Coronary artery (tissue), 2 donors: ENCODE measurements around the gene PADI1.

Source experiments
- DNase-seq: peaks from one replicate; pipeline ENCODE4 v3.0.0-alpha.2; 2017; ENCODE audit warnings: low spot score
- H3K27ac ChIP-seq, 2 donors: fragments of 200-600 bp; sonication (generic); one replicate each; pipeline ENCODE4 v1.5.1; 2016 to 2019
- H3K4me3 ChIP-seq: fragments of 200-600 bp; sonication (generic); 2 replicates; pipeline ENCODE4 v1.5.1; 2016; ENCODE audit warnings: mild to moderate bottlenecking, moderate library complexity
- TF ChIP-seq, protein P1 (sequence below): fragments of 200-600 bp; sonication (generic); IDR thresholded peaks from one replicate; pipeline ENCODE4 v1.5.1; 2019; ENCODE audit warnings: antibody characterized with exemption

PADI1 gene

DNA sequence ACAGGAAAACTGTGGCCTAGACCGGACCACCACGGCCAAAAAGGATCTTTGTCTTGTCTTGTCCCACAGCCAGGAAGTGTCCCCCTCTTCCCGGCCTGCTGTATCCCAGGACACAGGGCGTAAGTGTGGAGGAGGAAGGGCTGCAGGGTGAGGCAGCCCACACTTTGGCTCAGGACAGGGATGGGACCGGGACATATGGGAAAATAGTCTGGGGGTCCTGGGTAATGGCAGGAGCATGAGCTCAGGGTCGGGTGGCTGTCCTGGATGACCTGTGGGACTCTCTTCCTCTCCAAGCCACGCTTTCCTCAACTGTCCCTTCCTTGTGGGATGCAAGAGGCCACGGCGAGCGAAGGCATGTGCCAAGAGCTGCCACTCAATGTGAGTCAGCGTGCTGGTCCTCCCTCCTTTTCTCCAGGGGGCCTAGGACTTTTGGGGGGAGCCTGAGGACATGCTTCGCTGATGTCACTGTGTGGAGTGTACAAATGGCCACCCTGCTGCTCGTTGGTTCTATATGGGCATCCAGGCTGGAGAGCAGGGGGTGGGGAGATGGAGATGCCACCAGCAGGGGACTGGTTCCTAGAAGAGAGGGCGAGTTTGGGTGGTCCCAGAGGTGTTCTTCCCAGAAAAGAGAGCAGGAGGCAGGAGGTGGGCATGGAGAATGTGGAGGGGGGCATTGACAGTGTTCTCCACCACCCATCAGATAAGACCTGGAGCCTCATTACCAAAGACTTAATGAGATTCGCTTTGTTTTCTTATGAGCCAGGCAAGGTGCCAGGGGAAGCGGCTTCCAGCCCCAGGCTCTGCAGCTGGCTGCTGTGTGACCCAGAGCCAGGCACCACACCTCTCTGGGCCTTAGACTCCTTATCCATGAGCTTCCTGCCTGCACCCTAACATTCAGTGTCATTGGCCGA is 11.5 kb upstream of the PADI1 start:
- TF ChIP-seq, protein P1, sequence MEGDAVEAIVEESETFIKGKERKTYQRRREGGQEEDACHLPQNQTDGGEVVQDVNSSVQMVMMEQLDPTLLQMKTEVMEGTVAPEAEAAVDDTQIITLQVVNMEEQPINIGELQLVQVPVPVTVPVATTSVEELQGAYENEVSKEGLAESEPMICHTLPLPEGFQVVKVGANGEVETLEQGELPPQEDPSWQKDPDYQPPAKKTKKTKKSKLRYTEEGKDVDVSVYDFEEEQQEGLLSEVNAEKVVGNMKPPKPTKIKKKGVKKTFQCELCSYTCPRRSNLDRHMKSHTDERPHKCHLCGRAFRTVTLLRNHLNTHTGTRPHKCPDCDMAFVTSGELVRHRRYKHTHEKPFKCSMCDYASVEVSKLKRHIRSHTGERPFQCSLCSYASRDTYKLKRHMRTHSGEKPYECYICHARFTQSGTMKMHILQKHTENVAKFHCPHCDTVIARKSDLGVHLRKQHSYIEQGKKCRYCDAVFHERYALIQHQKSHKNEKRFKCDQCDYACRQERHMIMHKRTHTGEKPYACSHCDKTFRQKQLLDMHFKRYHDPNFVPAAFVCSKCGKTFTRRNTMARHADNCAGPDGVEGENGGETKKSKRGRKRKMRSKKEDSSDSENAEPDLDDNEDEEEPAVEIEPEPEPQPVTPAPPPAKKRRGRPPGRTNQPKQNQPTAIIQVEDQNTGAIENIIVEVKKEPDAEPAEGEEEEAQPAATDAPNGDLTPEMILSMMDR = no peak

GRCh38 chr1:17194133-17194475 is 10.8 kb upstream of the PADI1 start:
- no peak overlapping the region for H3K4me3 ChIP-seq
- DNase-seq = peak; percentile 43
- no peak overlapping the region for H3K27ac ChIP-seq
- TF ChIP-seq, protein P1 = no peak

More for the DNA sequence above, 11.5 kb upstream of the PADI1 start:
- Histone ChIP-seq H3K4me3 (no peak overlapping the region), H3K27ac (no peak overlapping the region)
- DNase-seq = peak; percentile 59

GRCh38 chr1:17194615-17195528 is 10.1 kb upstream of the PADI1 start:
- peak; percentile 52 for DNase-seq
- Histone ChIP-seq H3K4me3 (no peak overlapping the region), H3K27ac (no peak overlapping the region)
- TF ChIP-seq, protein P1 = no peak

- no peak for DNase-seq
- H3K4me3 ChIP-seq = no peak overlapping the region
- TF ChIP-seq, protein P1 = no peak
- H3K27ac ChIP-seq = no peak overlapping the region
Measured at GRCh38 chr1:17195731-17196130, 9.2 kb upstream of the PADI1 start.

DNA sequence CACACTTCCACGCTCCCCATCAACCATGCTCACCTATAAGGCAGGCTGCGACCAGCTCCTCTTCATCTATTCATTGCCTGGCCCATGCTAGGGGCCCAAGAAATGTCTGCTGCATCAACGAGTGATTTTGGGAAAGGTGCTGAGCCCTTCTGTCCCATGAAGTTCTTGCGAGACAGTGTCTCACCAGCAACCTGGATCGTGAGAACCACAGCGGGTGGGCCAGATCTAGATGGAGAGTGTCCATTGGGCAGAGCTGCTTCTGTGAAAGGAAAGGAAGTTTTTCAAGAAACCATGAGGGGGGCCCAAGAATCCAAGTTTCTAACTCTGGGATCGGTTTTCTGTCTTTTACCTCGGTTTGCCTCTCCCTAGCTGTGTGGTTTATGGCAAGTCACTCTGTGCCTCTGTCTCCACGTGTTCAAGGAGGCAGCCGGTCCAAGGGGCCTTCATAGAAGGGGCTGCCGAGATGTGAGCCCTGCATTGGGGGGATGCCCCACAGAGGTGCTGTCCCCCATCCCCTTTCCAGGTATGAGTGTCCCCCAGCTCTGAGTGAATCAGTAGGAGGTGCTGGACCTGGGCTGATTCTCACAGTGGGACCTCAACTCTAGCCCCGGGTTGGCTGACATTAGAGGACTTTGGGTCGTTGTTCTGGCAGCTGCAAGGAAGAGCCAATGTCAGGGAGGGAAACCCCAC is 8.3 kb upstream of the PADI1 start:
- peak; percentile 66 for DNase-seq
- Histone ChIP-seq H3K27ac (no peak overlapping the region), H3K4me3 (no peak overlapping the region)
- TF ChIP-seq, protein P1 = no peak

- Histone ChIP-seq H3K27ac (no peak overlapping the region), H3K4me3 (no peak overlapping the region)
- peak; percentile 36 for DNase-seq
- TF ChIP-seq, protein P1 = no peak
Measured at GRCh38 chr1:17197696-17198095, 7.2 kb upstream of the PADI1 start.
